Left lung (tissue), 10 donors: Measurements from ENCODE around the gene EPHA10. TPM values are rescaled to one million over a fixed set of nuclear protein-coding genes. Genes with fewer than 3 reads are reported as not detected.

Experiments used
- ATAC-seq: fragments of 200-7000 bp; cut with Tn5 transposase; one replicate; pipeline ENCODE4 v1.9.1; 2020; ENCODE audit warnings: moderate library complexity
- DNase-seq, 4 donors: peaks; one replicate each; pipeline ENCODE4 v3.0.0-alpha.2; 2013 to 2020
- H3K27ac ChIP-seq, 2 donors: fragments of 200-600 bp; sonication (generic) in 1 of 2; one replicate each; pipeline versions ENCODE4 v1.5.0 to v1.8.0; 2020 to 2021
- H3K27me3 ChIP-seq, 2 donors: fragments of 200-600 bp; sonication (generic) in 1 of 2; one replicate each; pipeline versions ENCODE4 v1.5.0 to v1.8.0; 2020 to 2021
- H3K36me3 ChIP-seq, 2 donors: fragments of 200-600 bp; sonication (generic) in 1 of 2; one replicate each; pipeline versions ENCODE4 v1.5.0 to v1.8.0; 2020 to 2021
- H3K4me1 ChIP-seq, 2 donors: fragments of 200-600 bp; one replicate each; pipeline ENCODE4 v1.8.0; 2021
- H3K4me3 ChIP-seq, 2 donors: fragments of 200-600 bp; sonication (generic) in 1 of 2; one replicate each; pipeline versions ENCODE4 v1.5.0 to v1.8.0; 2020 to 2021; ENCODE audit warnings: mild to moderate bottlenecking in 1 of 2
- H3K9me3 ChIP-seq, 2 donors: fragments of 200-600 bp; sonication (generic) in 1 of 2; one replicate each; pipeline versions ENCODE4 v1.5.0 to v1.8.0; 2020 to 2021
- CTCF ChIP-seq, 2 donors: fragments of 200-600 bp; sonication (generic) in 1 of 2; IDR thresholded peaks; one replicate each; pipeline versions ENCODE4 v1.5.0 to v1.8.0; 2021; ENCODE audit warnings: antibody characterized with exemption in 2 of 2
- intact Hi-C, 2 donors: fragments of 100-400 bp; cut with DNase I; formaldehyde crosslinking; loops; one replicate each; pipeline versions ENCODE4 v1.11.2 to v1.14.2; 2022
- polyA plus RNA-seq, 6 donors: library from polyadenylated mRNA; unstranded; fragments of 120-200 nt; gene quantifications; one replicate each; pipeline ENCODE4 v1.2.1, GENCODE V29; 2013; ENCODE audit not compliant: insufficient read length in 6 of 6
- total RNA-seq, 2 donors: library from RNA; stranded (reverse); fragmentation: NEBNext Ultra II Directional; extraction: Animal tissue kit (Norgen Biotek cat#: 25700); gene quantifications; one replicate each; pipeline ENCODE4 v1.2.1, GENCODE V29; 2021
- donor health status: DM: no; HTN: yes; CAD: no.
- donor health status: DM: no; HTN: no; CAD: no.

Gene EPHA10
- total and polyA plus RNA-seq, 8 donors: 0.13 to 3.2 (median 0.22) TPM

- H3K4me1 ChIP-seq: no peaks in the 10 kb centered on the region
- no peak for TF ChIP-seq CTCF (IDR thresholded peaks at IDR 0.05)
- H3K36me3 ChIP-seq: no peaks in the 10 kb centered on the region
- intact Hi-C loops: no loop called here
- ATAC-seq (no peak), DNase-seq (no peak)
- H3K27me3 ChIP-seq: peaks cover 0 to 29% of the 10 kb centered on the region in 2 donors
- H3K27ac ChIP-seq: no peak overlapping the region
- H3K9me3 ChIP-seq: no peaks in the 10 kb centered on the region
- H3K4me3 ChIP-seq: no peak overlapping the region
Measured at GRCh38 chr1:37721565-37721964, 43.4 kb downstream of the EPHA10 start.

GRCh38 chr1:37720231-37721130, 44.4 kb downstream of the EPHA10 start:
- H3K36me3 ChIP-seq: no peaks in the 10 kb centered on the region
- TF ChIP-seq CTCF (IDR thresholded peaks at IDR 0.05): no peak
- H3K27ac ChIP-seq: no peak overlapping the region
- intact Hi-C loops: no loop called here
- no peaks in the 10 kb centered on the region for H3K4me1 ChIP-seq
- H3K4me3 ChIP-seq: no peak overlapping the region
- DNase-seq (no peak), ATAC-seq (no peak)
- H3K27me3 ChIP-seq: peaks cover 0 to 18% of the 10 kb centered on the region in 2 donors
- no peaks in the 10 kb centered on the region for H3K9me3 ChIP-seq

- intact Hi-C loops: no loop called here
- Histone ChIP-seq H3K36me3 (no peaks in the 10 kb centered on the region), H3K4me3 (no peak overlapping the region), H3K4me1 (no peaks in the 10 kb centered on the region), H3K9me3 (no peaks in the 10 kb centered on the region), H3K27ac (no peak overlapping the region), H3K27me3 (peaks cover 0 to 10% of the 10 kb centered on the region in 2 donors)
- TF ChIP-seq CTCF (IDR thresholded peaks at IDR 0.05): no peak
- ATAC-seq (no peak), DNase-seq (no peak)
Measured at GRCh38 chr1:37719572-37720195, 45.2 kb downstream of the EPHA10 start.

GRCh38 chr1:37718901-37719571, 45.9 kb downstream of the EPHA10 start:
- no peak for ATAC-seq
- Histone ChIP-seq H3K9me3 (no peaks in the 10 kb centered on the region), H3K27ac (no peak overlapping the region), H3K4me1 (no peaks in the 10 kb centered on the region), H3K36me3 (no peaks in the 10 kb centered on the region), H3K27me3 (peaks cover 0 to 8% of the 10 kb centered on the region in 2 donors), H3K4me3 (no peak overlapping the region)
- DNase-seq: no peak
- no peak for TF ChIP-seq CTCF (IDR thresholded peaks at IDR 0.05)
- intact Hi-C loops: no loop called here
